B cell (primary cell): ENCODE results near the gene REV1.

ENCODE experiments used
- CTCF ChIP-seq: fragments of 200-600 bp; IDR thresholded peaks from one replicate; pipeline ENCODE4 v1.8.0; 2022; ENCODE audit warnings: antibody characterized with exemption, mild to moderate bottlenecking
- EZH2 ChIP-seq: IDR thresholded peaks from 2 replicates; pipeline ENCODE4 v1.6.1; 2012; ENCODE audit warnings: borderline replicate concordance, low read depth, mild to moderate bottlenecking, moderate library complexity, low read length; ENCODE audit not compliant: insufficient read depth, poor library complexity, severe bottlenecking

DNA sequence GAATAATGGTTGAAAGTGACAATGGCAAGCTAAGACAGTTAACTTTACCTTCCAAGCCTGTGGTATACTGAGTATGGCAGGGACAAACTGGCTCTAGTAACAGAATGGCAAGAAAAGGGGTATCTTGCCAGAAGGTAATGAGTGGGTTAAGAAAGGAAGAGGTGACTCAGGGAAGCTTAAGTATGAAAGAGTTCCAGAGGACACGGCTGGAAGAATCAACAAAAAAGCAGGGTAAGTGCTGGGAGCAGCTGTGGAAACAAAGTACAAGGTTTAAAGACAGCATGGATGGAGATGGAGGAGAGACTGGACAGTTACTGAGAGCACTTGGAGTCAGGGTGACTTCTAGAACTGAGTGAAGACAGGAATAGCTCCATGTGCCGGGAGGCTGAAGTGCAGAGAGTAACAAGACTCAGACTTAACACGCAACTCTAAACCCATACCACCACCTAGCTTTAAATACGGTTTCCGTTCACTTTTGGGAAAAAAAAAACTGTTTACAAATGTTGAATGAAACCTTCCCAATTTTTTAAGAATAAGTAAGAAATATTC lies 69.0 kb downstream of the REV1 start:
- no peak for TF ChIP-seq CTCF
- no peak for TF ChIP-seq EZH2
